Measurements from ENCODE around the gene CENPS. TPM values are rescaled to one million over a fixed set of nuclear protein-coding genes. Genes with fewer than 3 reads are reported as not detected.

CENPS gene
- total and polyA plus RNA-seq, 9 of the 15 experiments (the other 6 are each of a cell fraction or from before 2014, with no cell fraction given), result 10.2 to 36.0 (median 26.0) TPM

GRCh38 chr1:10459184-10459583, 29.0 kb downstream of the CENPS start (continued):
- TF ChIP-seq CHD7 (IDR thresholded peaks at IDR 0.05; ENCODE audit: low read depth, low read length), result no peak
- no peak for TF ChIP-seq ZNF239 (CRISPR knock-in tag; IDR thresholded peaks at IDR 0.05)
- TF ChIP-seq PHF8 (IDR thresholded peaks at IDR 0.05; ENCODE audit: borderline replicate concordance, low read length), result no peak
- TF ChIP-seq ZNF41 (CRISPR knock-in tag; conservative IDR thresholded peaks at IDR 0.05), result no peak
- TF ChIP-seq JUN (IDR thresholded peaks at IDR 0.05; ENCODE audit: borderline replicate concordance, low read depth, low read length), result peak; percentile 81
- no peak for TF ChIP-seq JUN (CRISPR knock-in tag; IDR thresholded peaks at IDR 0.05; ENCODE audit: borderline replicate concordance)
- TF ChIP-seq ZHX1 (conservative IDR thresholded peaks at IDR 0.05; ENCODE audit: low read length), result no peak
- TF ChIP-seq CC2D1A (IDR thresholded peaks at IDR 0.05), result no peak
- TF ChIP-seq DNMT1 (IDR thresholded peaks at IDR 0.05), result no peak
- no peak for TF ChIP-seq HNRNPL (IDR thresholded peaks at IDR 0.05; ENCODE audit: low read depth, low read length)
- no peak for TF ChIP-seq ETS1 (conservative IDR thresholded peaks at IDR 0.05; ENCODE audit: control insufficient read depth, low read depth, low read length)
- TF ChIP-seq NONO (IDR thresholded peaks at IDR 0.05; ENCODE audit: low read depth in 2 of 2, low read length in 1 of 2), result no peak
- TF ChIP-seq RB1 (IDR thresholded peaks at IDR 0.05; ENCODE audit: low read depth), result no peak; the same call in 1 of the 2 replicates
- no peak for TF ChIP-seq ZNF274 (IDR thresholded peaks at IDR 0.05; ENCODE audit: borderline replicate concordance, low read depth, low read length)

Measured in K562 (cell line).